ENCODE results near the gene POC1B.

The POC1B gene

DNA sequence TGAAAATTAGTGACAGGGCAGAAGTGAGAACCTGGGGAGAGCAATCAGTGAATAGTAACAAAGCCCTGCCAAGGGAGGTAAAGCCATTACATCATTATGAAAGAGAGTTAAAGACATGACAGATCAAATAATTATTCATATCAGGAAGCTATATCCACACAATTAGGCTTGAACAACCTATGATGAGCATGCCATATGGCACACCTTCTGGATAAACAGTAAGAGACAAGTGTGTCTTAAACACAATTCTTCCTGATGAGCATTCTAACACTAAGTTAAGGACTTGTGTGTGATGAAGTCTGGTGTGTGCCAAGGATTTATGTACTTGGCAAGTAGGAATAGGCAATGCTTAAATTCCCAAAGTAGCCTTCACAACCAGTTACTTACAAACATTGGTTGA is 77.3 kb downstream of the POC1B start:
- DNase-seq (ENCODE audit: low read depth), result no peak
- TF ChIP-seq, protein P1, sequence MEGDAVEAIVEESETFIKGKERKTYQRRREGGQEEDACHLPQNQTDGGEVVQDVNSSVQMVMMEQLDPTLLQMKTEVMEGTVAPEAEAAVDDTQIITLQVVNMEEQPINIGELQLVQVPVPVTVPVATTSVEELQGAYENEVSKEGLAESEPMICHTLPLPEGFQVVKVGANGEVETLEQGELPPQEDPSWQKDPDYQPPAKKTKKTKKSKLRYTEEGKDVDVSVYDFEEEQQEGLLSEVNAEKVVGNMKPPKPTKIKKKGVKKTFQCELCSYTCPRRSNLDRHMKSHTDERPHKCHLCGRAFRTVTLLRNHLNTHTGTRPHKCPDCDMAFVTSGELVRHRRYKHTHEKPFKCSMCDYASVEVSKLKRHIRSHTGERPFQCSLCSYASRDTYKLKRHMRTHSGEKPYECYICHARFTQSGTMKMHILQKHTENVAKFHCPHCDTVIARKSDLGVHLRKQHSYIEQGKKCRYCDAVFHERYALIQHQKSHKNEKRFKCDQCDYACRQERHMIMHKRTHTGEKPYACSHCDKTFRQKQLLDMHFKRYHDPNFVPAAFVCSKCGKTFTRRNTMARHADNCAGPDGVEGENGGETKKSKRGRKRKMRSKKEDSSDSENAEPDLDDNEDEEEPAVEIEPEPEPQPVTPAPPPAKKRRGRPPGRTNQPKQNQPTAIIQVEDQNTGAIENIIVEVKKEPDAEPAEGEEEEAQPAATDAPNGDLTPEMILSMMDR (IDR thresholded peaks at IDR 0.05; ENCODE audit: insufficient read depth, low read depth, low read length, missing control alignments), result no peak
- H3K4me3 ChIP-seq (ENCODE audit: low read depth, low read length), result no peak overlapping the region

DNA sequence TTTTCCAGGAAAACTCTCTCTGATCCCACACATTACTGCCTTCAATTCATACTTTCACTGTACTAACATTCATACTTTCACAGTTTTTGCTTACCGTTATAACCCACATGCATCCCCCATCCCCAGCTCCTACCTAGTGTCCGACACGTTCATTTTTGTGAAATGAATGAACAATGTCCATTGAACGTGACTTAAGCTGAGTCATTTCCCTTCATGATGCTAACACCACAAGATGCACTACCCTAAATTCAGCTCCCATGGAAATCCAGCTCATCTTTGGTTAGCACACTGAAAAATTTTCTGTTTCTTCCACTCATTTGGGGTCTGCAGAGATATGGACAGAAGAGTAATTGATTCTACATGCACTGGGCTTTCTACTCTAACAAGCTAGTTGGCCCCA is 85.9 kb downstream of the POC1B start:
- TF ChIP-seq, protein P1 (IDR thresholded peaks at IDR 0.05; ENCODE audit: insufficient read depth, low read depth, low read length, missing control alignments), result no peak
- no peak overlapping the region for H3K4me3 ChIP-seq (ENCODE audit: low read depth, low read length)
- DNase-seq (ENCODE audit: low read depth), result no peak

DNA sequence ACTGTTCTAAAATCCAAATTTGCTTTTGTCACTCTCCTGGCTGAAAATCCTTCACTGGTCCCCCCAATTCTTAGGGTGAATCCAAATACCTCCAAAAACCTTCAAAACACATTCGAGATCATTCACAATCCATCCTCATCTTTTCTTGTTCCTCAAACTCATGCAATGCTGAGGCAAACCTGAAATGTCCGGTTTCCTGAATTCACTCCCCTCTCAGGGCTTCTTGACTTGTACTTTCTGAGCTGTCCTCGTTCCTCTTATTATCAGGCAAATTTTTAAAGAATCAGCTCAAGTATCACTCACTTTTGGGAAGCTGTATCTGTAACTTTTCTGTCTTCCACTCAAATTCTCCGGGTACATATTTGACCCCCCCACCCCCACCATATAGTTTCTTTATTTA is 88.6 kb downstream of the POC1B start:
- no peak for DNase-seq (ENCODE audit: low read depth)
- no peak overlapping the region for H3K4me3 ChIP-seq (ENCODE audit: low read depth, low read length)
- TF ChIP-seq, protein P1 (IDR thresholded peaks at IDR 0.05; ENCODE audit: insufficient read depth, low read depth, low read length, missing control alignments), result no peak

DNA sequence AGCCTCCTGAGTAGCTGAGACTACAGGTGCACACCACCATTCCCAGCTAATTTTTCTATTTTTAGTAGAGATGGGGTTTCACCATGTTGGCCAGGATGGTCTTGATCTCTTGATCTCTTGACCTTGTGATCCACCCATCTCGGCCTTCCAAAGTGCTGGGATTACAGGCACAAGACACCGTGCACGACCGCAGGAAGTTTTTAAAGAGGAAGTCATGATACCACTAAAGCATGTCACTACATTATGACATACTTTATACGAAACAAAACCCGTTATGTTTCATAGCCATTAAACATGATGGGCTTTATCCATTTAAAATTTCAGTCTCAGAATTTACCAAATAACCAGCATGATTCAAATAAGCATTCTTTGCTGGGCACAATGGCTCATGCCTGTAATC is 89.8 kb downstream of the POC1B start:
- H3K4me3 ChIP-seq (ENCODE audit: low read depth, low read length), result no peak overlapping the region
- no peak for DNase-seq (ENCODE audit: low read depth)
- TF ChIP-seq, protein P1 (IDR thresholded peaks at IDR 0.05; ENCODE audit: insufficient read depth, low read depth, low read length, missing control alignments), result no peak

DNA sequence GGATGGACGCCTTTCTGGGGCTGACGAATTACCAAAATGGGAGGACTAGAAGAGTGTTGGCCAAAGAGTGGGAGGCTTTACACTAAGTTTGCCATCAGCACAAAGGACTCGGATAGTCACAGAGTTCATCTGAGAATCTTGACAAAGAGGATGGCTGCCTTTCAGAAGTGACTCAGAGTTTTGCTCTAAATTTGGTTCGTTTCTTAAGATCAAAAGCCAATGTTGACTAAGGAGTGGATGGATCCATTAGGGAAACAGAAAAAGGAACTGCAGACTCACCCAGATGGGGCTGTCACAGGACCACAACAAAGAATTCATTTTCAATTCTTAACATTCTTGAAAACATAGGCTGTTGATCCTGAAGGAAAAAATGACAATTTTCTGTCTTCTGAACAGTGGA is 92.2 kb downstream of the POC1B start:
- DNase-seq (ENCODE audit: low read depth), result no peak
- H3K4me3 ChIP-seq (ENCODE audit: low read depth, low read length), result no peak overlapping the region
- TF ChIP-seq, protein P1 (IDR thresholded peaks at IDR 0.05; ENCODE audit: insufficient read depth, low read depth, low read length, missing control alignments), result no peak

DNA sequence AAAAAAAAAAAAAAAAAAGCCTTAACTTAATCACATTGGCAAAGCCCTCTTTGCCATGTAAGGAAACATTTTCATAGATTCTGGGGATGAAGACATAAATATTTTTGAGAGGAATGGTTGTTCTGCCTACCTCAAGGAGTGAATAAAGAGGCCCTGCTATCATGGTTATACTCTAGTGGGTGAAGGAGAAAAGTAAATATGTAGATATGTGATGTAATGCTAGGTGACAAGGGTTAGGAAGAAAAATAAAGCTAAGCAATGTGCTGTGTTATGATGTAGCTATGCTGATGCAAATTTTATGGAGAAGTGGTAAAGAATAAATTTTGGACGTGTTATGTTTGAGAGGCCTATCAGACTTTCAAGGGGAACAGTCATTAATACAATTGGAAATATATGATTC is 93.5 kb downstream of the POC1B start:
- H3K4me3 ChIP-seq (ENCODE audit: low read depth, low read length), result no peak overlapping the region
- DNase-seq (ENCODE audit: low read depth), result no peak
- TF ChIP-seq, protein P1 (IDR thresholded peaks at IDR 0.05; ENCODE audit: insufficient read depth, low read depth, low read length, missing control alignments), result no peak

DNA sequence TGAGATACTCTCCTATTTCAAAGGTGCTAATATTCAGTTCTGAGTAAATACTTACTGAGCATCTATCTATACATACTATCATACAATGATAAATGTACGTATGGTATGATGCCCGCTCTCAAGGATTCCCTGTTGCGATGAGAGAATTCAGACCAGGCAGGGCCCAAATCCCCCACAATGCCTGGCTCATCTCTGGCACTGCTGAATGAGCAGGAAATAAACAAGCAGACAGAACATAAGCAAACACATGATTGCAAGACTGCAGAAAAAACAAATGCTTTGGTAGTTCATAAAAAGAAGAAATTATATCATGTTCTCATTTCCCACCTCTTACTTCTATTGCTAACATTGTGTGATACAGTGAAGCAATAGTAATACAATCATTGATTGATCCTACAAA is 96.3 kb downstream of the POC1B start:
- H3K4me3 ChIP-seq (ENCODE audit: low read depth, low read length), result no peak overlapping the region
- no peak for DNase-seq (ENCODE audit: low read depth)
- TF ChIP-seq, protein P1 (IDR thresholded peaks at IDR 0.05; ENCODE audit: insufficient read depth, low read depth, low read length, missing control alignments), result no peak
